Measurements from ENCODE around the gene CCR5AS.
"Not testable (repeated sequence)": the region's sequence is repeated elsewhere in the genome, so short reads cannot be mapped to it uniquely, and the experiment has no call there.

Gene CCR5AS

GRCh38 chr3:46406788-46407611 is at the start of gene CCR5AS, which contains the start of gene CCRL2:
Gene CCR5AS, minus strand, starts transcription at chr3:46407066.
Gene CCRL2, plus strand, starts transcription at chr3:46407259. Its CDS starts 821 bp downstream, at chr3:46408080.
- peak; percentile 51 for DNase-seq

GRCh38 chr3:46456118-46456517 is 49.3 kb upstream of the CCR5AS start:
- no peak for DNase-seq

GRCh38 chr3:46455231-46456115 is 48.6 kb upstream of the CCR5AS start:
- no peak for DNase-seq

GRCh38 chr3:46454606-46455005 is 47.7 kb upstream of the CCR5AS start:
- no peak for DNase-seq

GRCh38 chr3:46454209-46454595 is 47.3 kb upstream of the CCR5AS start:
- DNase-seq, result no peak

- no peak for DNase-seq
Observed at GRCh38 chr3:46453526-46454208, 46.8 kb upstream of the CCR5AS start.

- DNase-seq, result no peak
Observed at GRCh38 chr3:46449755-46450552, 43.1 kb upstream of the CCR5AS start.

GRCh38 chr3:46448721-46449120 is 41.9 kb upstream of the CCR5AS start:
- DNase-seq, result no peak

GRCh38 chr3:46447228-46447985 is 40.5 kb upstream of the CCR5AS start:
- no peak for DNase-seq

GRCh38 chr3:46442576-46443530 is 36.0 kb upstream of the CCR5AS start:
- no peak for DNase-seq

- DNase-seq, result peak; percentile 41
Observed at GRCh38 chr3:46440531-46441294, 33.8 kb upstream of the CCR5AS start.

- DNase-seq, result no peak
Observed at GRCh38 chr3:46438831-46439230, 32.0 kb upstream of the CCR5AS start.

GRCh38 chr3:46435081-46435726 is 28.3 kb upstream of the CCR5AS start:
- DNase-seq, result no peak

- DNase-seq, result no peak
Observed at GRCh38 chr3:46433841-46434240, 27.0 kb upstream of the CCR5AS start.

GRCh38 chr3:46433118-46433517 is 26.3 kb upstream of the CCR5AS start:
- DNase-seq, result not testable (repeated sequence)

- not testable (repeated sequence) for DNase-seq
Observed at GRCh38 chr3:46431905-46432304, 25.0 kb upstream of the CCR5AS start.

GRCh38 chr3:46430879-46431278 is 24.0 kb upstream of the CCR5AS start:
- DNase-seq, result not testable (repeated sequence)

GRCh38 chr3:46429671-46430070 is 22.8 kb upstream of the CCR5AS start:
- DNase-seq, result no peak

- DNase-seq, result no peak
Observed at GRCh38 chr3:46429250-46429649, 22.4 kb upstream of the CCR5AS start.

Measured in activated CD4-positive, alpha-beta T cell treated with anti-CD3 and anti-CD28 coated beads, Interleukin-2, amount 50 U/mL, for 16 hours (primary cell).